ENCODE data around the gene POLN.
A peak's percentile ranks its signal among the peaks of the same experiment; 100 is the strongest.

- no peak for TF ChIP-seq CTCF (IDR thresholded peaks at IDR 0.05)
- TF ChIP-seq EP300 (IDR thresholded peaks at IDR 0.05) = no peak
- peak in 1 of 4 donors; percentile 48 for TF ChIP-seq POLR2A (IDR thresholded peaks at IDR 0.05)
- TF ChIP-seq POLR2AphosphoS5 (IDR thresholded peaks at IDR 0.05) = peak; percentile 92 to 99 (median 97)
Measured at GRCh38 chr4:2241410-2242353, at the start of gene POLN, which contains the start of gene HAUS3.

Measured in stomach (tissue), 4 donors.